Endothelial cell of umbilical vein (primary cell): ENCODE measurements around the gene ICE2. TPM values are rescaled to one million over a fixed set of nuclear protein-coding genes. Genes with fewer than 3 reads are reported as not detected.

Source experiments
- BruUV-seq: library from RNA; stranded (reverse); fragments of 400-500 nt; replicated peaks from 2 replicates; lab custom pipeline; 2021; lab: Mats Ljungman, UMichigan
- CTCF ChIA-PET: fragments of 300-600, 350-600 bp; sonication (Branson Sonifier 250); formaldehyde crosslinking; loops from one replicate; lab custom pipeline; 2021; ENCODE audit warnings: antibody characterized with exemption, inconsistent platforms; lab: Charles Lee
- POLR2A ChIA-PET: fragments of 300-600, 350-600 bp; sonication (Branson Sonifier 250); formaldehyde crosslinking; loops from one replicate; lab custom pipeline; 2021; ENCODE audit warnings: antibody characterized with exemption, inconsistent platforms; lab: Charles Lee
- DNase-seq: peaks from one replicate; pipeline ENCODE4 v3.0.0-alpha.2; 2011; ENCODE audit warnings: low read depth, low spot score
- FAIRE-seq: peaks from 2 replicates; lab custom pipeline; 2011; peaks lifted over from hg19 to GRCh38; lab: Jason Lieb, UNC
- H2AFZ ChIP-seq: 2 replicates; pipeline ENCODE4 v1.6.0; 2012; ENCODE audit warnings: low read depth, low read length, control low read depth, inconsistent platforms
- H3K27ac ChIP-seq: 2 replicates; pipeline ENCODE4 v1.5.1; 2011; ENCODE audit warnings: low read depth, mild to moderate bottlenecking, control low read depth, low read length, moderate library complexity; ENCODE audit not compliant: insufficient read depth
- H3K27me3 ChIP-seq, 2 experiments: 2 replicates each; pipeline versions ENCODE4 v1.6.0 to v1.6.1; 2011; ENCODE audit warnings: low read length in 2 of 2, mixed read lengths in 1 of 2; ENCODE audit not compliant: control insufficient read depth in 2 of 2, insufficient read depth in 2 of 2
- H3K36me3 ChIP-seq, 2 experiments: 2 replicates in 1 of 2; 3 replicates in 1 of 2; pipeline ENCODE4 v1.5.1; 2011; ENCODE audit warnings: low read length in 2 of 2, mild to moderate bottlenecking in 1 of 2, moderate library complexity in 1 of 2; ENCODE audit not compliant: control insufficient read depth in 2 of 2, insufficient read depth in 2 of 2; ENCODE audit errors: extremely low read depth in 1 of 2
- H3K4me1 ChIP-seq: 3 replicates; pipeline ENCODE4 v1.5.1; 2011; ENCODE audit warnings: mild to moderate bottlenecking, low read length; ENCODE audit not compliant: control insufficient read depth, insufficient read depth; ENCODE audit errors: extremely low read depth
- H3K4me2 ChIP-seq: 2 replicates; pipeline ENCODE4 v1.6.1; 2011; ENCODE audit warnings: low read length, control low read depth, mixed read lengths; ENCODE audit not compliant: insufficient read depth
- H3K4me3 ChIP-seq, 3 experiments: fragments of 200-600 bp in 1 of 3; sonication (generic), shearing (Covaris generic) in 1 of 3; replicated peaks in 1 of 3; 2 replicates each; pipeline ENCODE4 v1.5.1; 2011 to 2016; ENCODE audit warnings: control low read depth in 3 of 3, low read length in 3 of 3, mild to moderate bottlenecking in 2 of 3, inconsistent platforms in 1 of 3, low read depth in 1 of 3, moderate library complexity in 1 of 3; ENCODE audit not compliant: insufficient read depth in 1 of 3
- H3K79me2 ChIP-seq: 2 replicates; pipeline ENCODE4 v1.6.0; 2012; ENCODE audit warnings: low read length, inconsistent platforms; ENCODE audit not compliant: control insufficient read depth, insufficient read depth
- H3K9ac ChIP-seq: replicated peaks from 2 replicates; pipeline ENCODE3; 2011; ENCODE audit warnings: low read length, control low read depth; ENCODE audit not compliant: insufficient read depth; ENCODE audit errors: extremely low read depth
- H3K9me1 ChIP-seq: replicated peaks from 3 replicates; pipeline ENCODE4 v1.6.0; 2011; ENCODE audit warnings: mild to moderate bottlenecking, low read length; ENCODE audit not compliant: control insufficient read depth, insufficient read depth; ENCODE audit errors: extremely low read depth
- H3K9me3 ChIP-seq: replicated peaks from 2 replicates; pipeline ENCODE4 v1.5.1; 2012; ENCODE audit warnings: low read length, inconsistent platforms; ENCODE audit not compliant: control insufficient read depth, insufficient read depth
- H4K20me1 ChIP-seq: replicated peaks from 2 replicates; pipeline ENCODE3; 2011; ENCODE audit warnings: mild to moderate bottlenecking, low read length; ENCODE audit not compliant: control insufficient read depth, insufficient read depth; ENCODE audit errors: extremely low read depth
- EZH2 ChIP-seq: IDR thresholded peaks from 2 replicates; pipeline ENCODE4 v1.6.1; 2012; ENCODE audit warnings: borderline replicate concordance, low read depth, mild to moderate bottlenecking, moderate library complexity, low read length, inconsistent platforms; ENCODE audit not compliant: severe bottlenecking
- FOS ChIP-seq: IDR thresholded peaks from 2 replicates; pipeline ENCODE4 v1.6.1; 2011; ENCODE audit warnings: mild to moderate bottlenecking, low read length, moderate library complexity, borderline replicate concordance; ENCODE audit not compliant: insufficient read depth
- GATA2 ChIP-seq: IDR thresholded peaks from 2 replicates; pipeline ENCODE4 v1.7.0; 2011; ENCODE audit warnings: low read depth, mild to moderate bottlenecking, moderate library complexity, mixed read lengths, low read length; ENCODE audit not compliant: insufficient read length, insufficient read depth
- JUN ChIP-seq: IDR thresholded peaks from 2 replicates; pipeline ENCODE4 v1.6.1; 2011; ENCODE audit warnings: borderline replicate concordance, low read depth; ENCODE audit not compliant: insufficient read length, insufficient read depth
- MYC ChIP-seq: IDR thresholded peaks from one replicate; pipeline ENCODE4 v1.6.1; 2011; ENCODE audit warnings: mild to moderate bottlenecking, low read depth, low read length
- POLR2A ChIP-seq: IDR thresholded peaks from 2 replicates; pipeline ENCODE4 v1.6.1; 2012; ENCODE audit warnings: low read depth, mild to moderate bottlenecking, control low read depth, low read length
- POLR2AphosphoS5 ChIP-seq: IDR thresholded peaks from 2 replicates; pipeline ENCODE4 v1.6.1; 2012; ENCODE audit warnings: low read depth, mild to moderate bottlenecking, control low read depth, low read length, moderate library complexity; ENCODE audit not compliant: insufficient read depth
- dilution Hi-C: fragments of 300-500 bp; cut with MboI; formaldehyde crosslinking; loops from one replicate; pipeline ENCODE4 v1.15.0; 2019; ENCODE audit warnings: low sequenced_read_pairs; ENCODE audit not compliant: extremely low pct_ligation_motif_present
- intact Hi-C: fragments of 100-400 bp; cut with micrococcal nuclease; formaldehyde crosslinking; loops from one replicate; pipeline ENCODE4 v1.10.0; 2022
- polyA plus RNA-seq, 4 experiments: library from polyadenylated mRNA; depleted of rRNA in 3 of 4; stranded (reverse) in 3 of 4; unstranded in 1 of 4; fragments of >200 nt; gene quantifications; 2 replicates each; pipeline versions ENCODE4 v1.2.1 to v1.2.3, GENCODE V29; 2011 to 2012; ENCODE audit warnings: missing spikeins in 1 of 4
- total RNA-seq: library from RNA; stranded (reverse); gene quantifications from 2 replicates; pipeline ENCODE4 v1.2.3, GENCODE V29; 2021
- TF ChIP-seq, protein P1 (sequence below), 2 donors: IDR thresholded peaks; 1 replicate in 1 of 2; 2 replicates in 1 of 2; pipeline ENCODE4 v1.5.1; 2011; ENCODE audit warnings: low read length in 2 of 2, mild to moderate bottlenecking in 2 of 2, moderate library complexity in 2 of 2, control low read depth in 1 of 2, inconsistent platforms in 1 of 2, low read depth in 1 of 2; ENCODE audit not compliant: insufficient read depth in 1 of 2; ENCODE audit errors: extremely low read depth in 1 of 2
- TF ChIP-seq, protein P2 (sequence below): IDR thresholded peaks from 2 replicates; pipeline ENCODE4 v1.6.1; 2011; ENCODE audit not compliant: insufficient read depth, insufficient read length

Gene ICE2
- total and polyA plus RNA-seq, 2 donors (not counting 3 experiments of a cell fraction or from before 2014, with no cell fraction given): 22.1 to 57.0 TPM

DNA sequence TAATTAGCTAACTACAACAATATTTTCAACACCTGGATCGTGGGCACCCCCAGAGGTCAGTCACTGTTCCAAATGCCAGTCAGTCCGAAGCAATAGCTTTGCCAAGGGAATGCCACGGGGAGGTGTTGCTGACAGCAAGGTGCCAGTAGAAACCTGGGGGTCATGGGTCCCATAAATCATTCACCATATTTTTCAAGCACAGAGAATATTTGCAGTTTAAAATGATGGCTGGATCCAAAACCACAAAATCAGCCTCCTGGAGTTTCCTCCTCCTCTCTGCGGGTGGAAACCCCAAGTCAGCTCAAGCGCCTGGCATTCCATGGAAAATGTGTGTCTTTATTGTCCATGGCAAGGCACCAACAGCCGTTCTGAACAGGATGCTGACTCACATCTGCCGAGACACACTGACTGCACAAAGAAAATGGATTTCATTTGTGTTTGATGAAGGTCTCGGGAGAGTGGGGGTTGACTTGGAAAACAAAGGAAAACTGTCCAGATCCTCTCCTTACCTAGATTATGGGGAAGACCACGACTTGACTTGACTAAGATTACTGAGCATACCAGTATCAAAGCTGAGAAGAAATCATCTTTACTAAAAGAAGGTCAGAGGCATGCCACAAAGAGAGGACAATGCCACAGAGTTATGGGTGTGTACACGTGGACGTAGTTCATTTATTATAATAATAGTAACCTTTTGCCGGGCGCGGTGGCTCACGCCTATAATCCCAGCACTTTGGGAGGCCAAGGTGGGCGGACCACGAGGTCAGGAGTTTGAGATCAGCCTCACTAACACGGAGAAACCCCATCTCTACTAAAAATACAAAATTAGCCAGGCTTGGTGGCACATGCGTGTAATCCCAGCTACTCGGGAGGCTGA, 107.5 kb downstream of the ICE2 start:
- H4K20me1 ChIP-seq: no peaks in the 10 kb centered on the region
- dilution Hi-C loops (no loop called here), intact Hi-C loops (loop anchor here (2.0 kb wide), 5 partner anchors 21 to 683 kb away; partner anchors contain the start of genes BNIP2 and ICE2)
- ChIA-PET CTCF (interaction anchor here (0.8 to 2.4 kb wide), 9 partner anchors 7 to 80 kb away, joined by 3 to 17 read pairs (median 4); no protein-coding TSS in a partner anchor), POLR2A (interaction anchor here (1.1 to 2.5 kb wide), 3 partner anchors 23 to 71 kb away, joined by 3 to 27 read pairs (median 5); partner anchors contain the start of gene ANXA2)
- H3K27me3 ChIP-seq: no peaks in the 10 kb centered on the region
- H3K9me1 ChIP-seq: no peaks in the 10 kb centered on the region
- FAIRE-seq (peak; percentile 100), DNase-seq (peak; percentile 99)
- H3K4me2 ChIP-seq: peak overlapping the region; percentile 71
- H3K9me3 ChIP-seq: no peaks in the 10 kb centered on the region
- no peak overlapping the region for H2AFZ ChIP-seq
- peaks cover 72% of the 10 kb centered on the region for H3K4me1 ChIP-seq
- H3K79me2 ChIP-seq: peaks cover 42% of the 10 kb centered on the region
- peak overlapping the region; percentile 90 for H3K9ac ChIP-seq
- TF ChIP-seq JUN: peak; percentile 99
- peak; percentile 94 for TF ChIP-seq FOS
- TF ChIP-seq POLR2AphosphoS5: peak; percentile 88
- TF ChIP-seq, protein P1, sequence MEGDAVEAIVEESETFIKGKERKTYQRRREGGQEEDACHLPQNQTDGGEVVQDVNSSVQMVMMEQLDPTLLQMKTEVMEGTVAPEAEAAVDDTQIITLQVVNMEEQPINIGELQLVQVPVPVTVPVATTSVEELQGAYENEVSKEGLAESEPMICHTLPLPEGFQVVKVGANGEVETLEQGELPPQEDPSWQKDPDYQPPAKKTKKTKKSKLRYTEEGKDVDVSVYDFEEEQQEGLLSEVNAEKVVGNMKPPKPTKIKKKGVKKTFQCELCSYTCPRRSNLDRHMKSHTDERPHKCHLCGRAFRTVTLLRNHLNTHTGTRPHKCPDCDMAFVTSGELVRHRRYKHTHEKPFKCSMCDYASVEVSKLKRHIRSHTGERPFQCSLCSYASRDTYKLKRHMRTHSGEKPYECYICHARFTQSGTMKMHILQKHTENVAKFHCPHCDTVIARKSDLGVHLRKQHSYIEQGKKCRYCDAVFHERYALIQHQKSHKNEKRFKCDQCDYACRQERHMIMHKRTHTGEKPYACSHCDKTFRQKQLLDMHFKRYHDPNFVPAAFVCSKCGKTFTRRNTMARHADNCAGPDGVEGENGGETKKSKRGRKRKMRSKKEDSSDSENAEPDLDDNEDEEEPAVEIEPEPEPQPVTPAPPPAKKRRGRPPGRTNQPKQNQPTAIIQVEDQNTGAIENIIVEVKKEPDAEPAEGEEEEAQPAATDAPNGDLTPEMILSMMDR (IDR thresholded peaks at IDR 0.05; ENCODE audit: extremely low read depth in 1 of 2, insufficient read depth in 1 of 2, low read depth in 1 of 2, low read length in 2 of 2): no peak
- no peak for TF ChIP-seq EZH2
- TF ChIP-seq MYC: no peak
- TF ChIP-seq POLR2A: peak; percentile 81
- TF ChIP-seq, protein P2, sequence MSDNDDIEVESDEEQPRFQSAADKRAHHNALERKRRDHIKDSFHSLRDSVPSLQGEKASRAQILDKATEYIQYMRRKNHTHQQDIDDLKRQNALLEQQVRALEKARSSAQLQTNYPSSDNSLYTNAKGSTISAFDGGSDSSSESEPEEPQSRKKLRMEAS: no peak
- TF ChIP-seq GATA2: peak; percentile 59
- H3K36me3 ChIP-seq: peaks cover 17 to 33% of the 10 kb centered on the region in 2 experiments
- peak overlapping the region; percentile 98 for H3K27ac ChIP-seq
- BruUV-seq: no TSS peak
- peak overlapping the region in 1 of 3 experiments; percentile 28 for H3K4me3 ChIP-seq
